HEK293 (cell line): ENCODE data around the gene TBC1D19.

Experiments
- GFI1B ChIP-seq: fragments of 450-650 bp; formaldehyde crosslinking; IDR thresholded peaks from 2 replicates; pipeline ENCODE4 v1.5.1; 2016; ENCODE audit warnings: missing biosample characterization, missing genetic modification characterization
- GLIS2 ChIP-seq: fragments of 450-650 bp; formaldehyde crosslinking; IDR thresholded peaks from 2 replicates; pipeline ENCODE4 v1.5.1; 2016; ENCODE audit warnings: missing biosample characterization, missing genetic modification characterization
- INSM2 ChIP-seq: fragments of 450-650 bp; formaldehyde crosslinking; IDR thresholded peaks from 2 replicates; pipeline ENCODE4 v1.5.1; 2016; ENCODE audit warnings: missing biosample characterization, missing genetic modification characterization
- KLF16 ChIP-seq: fragments of 450-650 bp; formaldehyde crosslinking; IDR thresholded peaks from 2 replicates; pipeline ENCODE4 v1.5.1; 2017; ENCODE audit warnings: missing biosample characterization, missing genetic modification characterization
- OSR2 ChIP-seq: fragments of 450-650 bp; formaldehyde crosslinking; IDR thresholded peaks from 2 replicates; pipeline ENCODE4 v1.5.1; 2016; ENCODE audit warnings: missing biosample characterization, missing genetic modification characterization
- PBX3 ChIP-seq: sonication (generic); formaldehyde crosslinking; IDR thresholded peaks from 2 replicates; pipeline ENCODE4 v1.8.1; 2022; ENCODE audit warnings: mild to moderate bottlenecking, moderate library complexity, missing genetic modification reagents
- PRDM6 ChIP-seq: fragments of 450-650 bp; formaldehyde crosslinking; IDR thresholded peaks from 2 replicates; pipeline ENCODE4 v1.5.1; 2017; ENCODE audit warnings: missing biosample characterization, missing genetic modification characterization
- SALL2 ChIP-seq: fragments of 450-650 bp; formaldehyde crosslinking; IDR thresholded peaks from 2 replicates; pipeline ENCODE4 v1.5.0; 2017; ENCODE audit warnings: missing biosample characterization, mild to moderate bottlenecking, missing genetic modification characterization, borderline replicate concordance
- SP3 ChIP-seq: fragments of 450-650 bp; formaldehyde crosslinking; IDR thresholded peaks from 2 replicates; pipeline ENCODE4 v1.5.1; 2016; ENCODE audit warnings: missing biosample characterization, missing genetic modification characterization
- YY1 ChIP-seq: fragments of 450-650 bp; formaldehyde crosslinking; IDR thresholded peaks from 2 replicates; pipeline ENCODE4 v1.5.1; 2018; ENCODE audit warnings: missing biosample characterization, missing genetic modification characterization
- ZBTB17 ChIP-seq: fragments of 450-650 bp; formaldehyde crosslinking; IDR thresholded peaks from 2 replicates; pipeline ENCODE4 v1.5.1; 2016; ENCODE audit warnings: missing biosample characterization, missing genetic modification characterization
- ZBTB21 ChIP-seq: fragments of 450-650 bp; formaldehyde crosslinking; IDR thresholded peaks from 2 replicates; pipeline ENCODE4 v1.5.1; 2017; ENCODE audit warnings: missing biosample characterization, missing genetic modification characterization
- ZNF146 ChIP-seq: fragments of 450-650 bp; formaldehyde crosslinking; IDR thresholded peaks from 2 replicates; pipeline ENCODE4 v1.5.1; 2016; ENCODE audit warnings: missing biosample characterization, missing genetic modification characterization
- ZNF24 ChIP-seq: fragments of 450-650 bp; formaldehyde crosslinking; IDR thresholded peaks from 2 replicates; pipeline ENCODE4 v1.5.1; 2016; ENCODE audit warnings: missing biosample characterization, missing genetic modification characterization
- ZNF248 ChIP-seq: fragments of 450-650 bp; formaldehyde crosslinking; IDR thresholded peaks from 2 replicates; pipeline ENCODE4 v1.5.1; 2017; ENCODE audit warnings: missing biosample characterization, missing genetic modification characterization
- ZNF341 ChIP-seq: fragments of 450-650 bp; formaldehyde crosslinking; IDR thresholded peaks from 2 replicates; pipeline ENCODE4; 2016; ENCODE audit warnings: low read depth, missing biosample characterization, missing genetic modification characterization
- ZNF354C ChIP-seq: fragments of 450-650 bp; formaldehyde crosslinking; IDR thresholded peaks from 2 replicates; pipeline ENCODE4 v1.5.1; 2016; ENCODE audit warnings: missing biosample characterization, missing genetic modification characterization, low read depth, borderline replicate concordance
- ZNF362 ChIP-seq: fragments of 450-650 bp; formaldehyde crosslinking; IDR thresholded peaks from 2 replicates; pipeline ENCODE4 v1.5.1; 2016; ENCODE audit warnings: missing biosample characterization, missing genetic modification characterization
- ZNF391 ChIP-seq: fragments of 450-650 bp; formaldehyde crosslinking; IDR thresholded peaks from 2 replicates; pipeline ENCODE4 v1.5.1; 2016; ENCODE audit warnings: low read depth, missing biosample characterization, missing genetic modification characterization, borderline replicate concordance
- ZNF518A ChIP-seq: fragments of 450-650 bp; formaldehyde crosslinking; conservative IDR thresholded peaks from 2 replicates; pipeline ENCODE4 v1.5.1; 2016; ENCODE audit warnings: low read depth, missing biosample characterization, missing genetic modification characterization
- ZNF548 ChIP-seq: fragments of 450-650 bp; formaldehyde crosslinking; IDR thresholded peaks from 2 replicates; pipeline ENCODE4 v1.5.1; 2016; ENCODE audit warnings: missing biosample characterization, missing genetic modification characterization
- ZNF561 ChIP-seq: fragments of 450-650 bp; IDR thresholded peaks from 2 replicates; pipeline ENCODE4 v1.5.1; 2018; ENCODE audit warnings: missing biosample characterization, missing genetic modification characterization, borderline replicate concordance
- ZNF610 ChIP-seq: fragments of 450-650 bp; formaldehyde crosslinking; IDR thresholded peaks from 2 replicates; pipeline ENCODE4 v1.5.1; 2016; ENCODE audit warnings: missing biosample characterization, missing genetic modification characterization, borderline replicate concordance
- ZNF623 ChIP-seq: fragments of 450-650 bp; formaldehyde crosslinking; IDR thresholded peaks from 2 replicates; pipeline ENCODE4 v1.5.1; 2016; ENCODE audit warnings: missing biosample characterization, missing genetic modification characterization
- ZNF626 ChIP-seq: fragments of 450-650 bp; sonication (Bioruptor Pico); formaldehyde crosslinking; IDR thresholded peaks from 2 replicates; pipeline ENCODE4 v1.5.1; 2018; ENCODE audit warnings: missing biosample characterization, missing genetic modification characterization, inconsistent platforms
- ZSCAN16 ChIP-seq: fragments of 450-650 bp; formaldehyde crosslinking; IDR thresholded peaks from 2 replicates; pipeline ENCODE4 v1.5.1; 2016; ENCODE audit warnings: missing biosample characterization, missing genetic modification characterization

Gene TBC1D19

GRCh38 chr4:26568446-26568994, 15.4 kb upstream of the TBC1D19 start (continued):
- TF ChIP-seq ZNF518A (tag by site-specific recombination) (peak; percentile 60), YY1 (no peak), ZNF548 (tag by site-specific recombination) (no peak), SALL2 (tag by site-specific recombination) (no peak), ZNF610 (tag by site-specific recombination) (no peak), OSR2 (tag by site-specific recombination) (peak; percentile 55; the same call in 1 of the 2 replicates), ZNF391 (tag by site-specific recombination) (no peak), SP3 (tag by site-specific recombination) (peak; percentile 48), INSM2 (tag by site-specific recombination) (peak; percentile 74; the same call in 1 of the 2 replicates), ZBTB17 (no peak), ZNF146 (tag by site-specific recombination) (0 out of 2 replicates have a peak, but pooled peaks have one; percentile 13), ZNF561 (no peak), PBX3 (CRISPR knock-in tag) (no peak), ZNF626 (no peak), PRDM6 (tag by site-specific recombination) (peak; percentile 87), ZNF623 (no peak), ZNF24 (tag by site-specific recombination) (peak; percentile 84), ZBTB21 (peak; percentile 88), ZNF354C (tag by site-specific recombination) (no peak), ZNF248 (tag by site-specific recombination) (no peak), GLIS2 (no peak), ZNF362 (tag by site-specific recombination) (no peak), ZSCAN16 (tag by site-specific recombination) (no peak), GFI1B (tag by site-specific recombination) (peak; percentile 54; the same call in 1 of the 2 replicates), ZNF341 (tag by site-specific recombination) (no peak), KLF16 (tag by site-specific recombination) (0 out of 2 replicates have a peak, but pooled peaks have one; percentile 34)
